ENCODE results near the gene TTC21B.
"Not testable (repeated sequence)": the region's sequence is repeated elsewhere in the genome, so short reads cannot be mapped to it uniquely, and the experiment has no call there.

The TTC21B gene

DNA sequence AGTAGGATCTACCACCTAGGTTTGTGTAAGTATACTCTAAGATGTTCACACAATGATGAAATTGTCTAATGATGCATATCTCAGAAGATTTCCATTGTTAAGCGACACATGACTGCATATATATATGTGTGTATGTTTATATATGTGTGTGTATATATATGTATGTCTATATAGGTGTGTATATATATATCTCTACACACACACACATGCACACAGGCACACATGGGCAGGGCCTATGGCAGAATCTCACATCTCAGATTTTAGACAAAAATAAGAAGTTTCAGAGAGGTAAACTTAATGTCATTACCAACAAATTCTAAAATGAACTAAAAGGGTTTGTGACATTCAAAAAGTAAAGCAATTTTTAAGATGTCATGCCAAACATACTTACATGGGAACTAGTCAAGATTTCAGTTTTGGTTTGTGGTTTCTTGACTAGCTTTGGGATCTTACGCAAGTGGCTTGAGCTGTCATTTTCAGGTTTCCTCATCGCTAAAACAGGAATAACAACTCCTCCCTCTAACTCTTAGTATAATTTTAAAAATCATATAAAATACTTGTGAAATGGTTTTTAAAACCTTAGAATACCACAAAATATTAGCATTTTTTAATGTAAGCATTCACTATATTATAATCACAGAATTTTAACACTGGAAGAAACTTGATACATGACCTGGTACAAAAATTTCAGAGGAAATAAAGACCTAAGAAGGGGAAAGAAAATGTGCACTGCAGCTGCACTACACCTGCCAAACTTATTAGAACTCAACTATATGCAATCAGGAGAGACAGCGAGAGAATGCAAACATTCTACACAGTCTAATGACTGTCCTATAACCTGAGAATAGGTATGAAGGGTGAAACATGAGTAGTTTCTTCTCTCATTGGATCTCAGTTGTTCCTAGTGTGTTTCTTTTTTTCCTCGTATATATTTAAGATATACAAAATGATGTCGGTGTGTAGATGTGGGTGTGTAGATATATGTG lies 75.7 kb downstream of the TTC21B start:
- DNase-seq = peak; percentile 91

DNA sequence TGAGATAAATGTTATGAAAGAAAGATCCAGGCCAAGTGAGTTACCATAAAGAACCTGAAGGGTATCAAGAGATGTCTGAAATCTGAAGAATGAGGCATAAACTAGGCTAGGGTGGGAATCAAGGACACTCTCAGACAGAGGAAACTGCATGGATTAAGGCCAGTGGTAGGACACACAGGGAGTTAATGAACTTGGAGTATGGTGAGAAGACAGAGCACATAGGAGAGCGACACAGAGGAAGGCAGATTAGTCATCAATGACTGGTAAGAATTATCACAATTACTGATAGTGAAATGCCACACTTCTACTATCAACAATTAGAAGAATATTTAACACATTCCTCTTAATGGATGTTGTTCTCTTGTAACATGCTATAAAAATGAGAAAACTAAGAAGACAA lies 76.9 kb downstream of the TTC21B start:
- peak; percentile 15 for DNase-seq

DNA sequence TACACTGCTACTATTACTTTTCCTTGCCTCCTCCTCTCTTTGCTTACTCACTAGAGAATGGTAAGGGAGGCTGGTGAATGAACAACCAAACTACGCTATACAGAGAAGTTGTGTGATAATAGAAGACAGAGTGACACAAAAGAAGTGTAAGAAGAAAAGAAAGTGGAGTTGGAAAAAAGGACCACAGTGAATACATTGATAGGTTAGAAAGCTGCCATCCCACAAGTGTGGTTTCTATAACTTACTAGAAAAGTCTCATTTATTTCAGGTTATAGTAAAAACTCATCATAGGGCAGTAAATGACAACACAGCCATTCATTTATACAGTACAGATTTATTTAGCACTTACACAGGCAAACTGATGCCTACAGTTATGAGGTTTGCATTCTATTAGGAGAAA lies 77.3 kb downstream of the TTC21B start:
- no peak for DNase-seq

DNA sequence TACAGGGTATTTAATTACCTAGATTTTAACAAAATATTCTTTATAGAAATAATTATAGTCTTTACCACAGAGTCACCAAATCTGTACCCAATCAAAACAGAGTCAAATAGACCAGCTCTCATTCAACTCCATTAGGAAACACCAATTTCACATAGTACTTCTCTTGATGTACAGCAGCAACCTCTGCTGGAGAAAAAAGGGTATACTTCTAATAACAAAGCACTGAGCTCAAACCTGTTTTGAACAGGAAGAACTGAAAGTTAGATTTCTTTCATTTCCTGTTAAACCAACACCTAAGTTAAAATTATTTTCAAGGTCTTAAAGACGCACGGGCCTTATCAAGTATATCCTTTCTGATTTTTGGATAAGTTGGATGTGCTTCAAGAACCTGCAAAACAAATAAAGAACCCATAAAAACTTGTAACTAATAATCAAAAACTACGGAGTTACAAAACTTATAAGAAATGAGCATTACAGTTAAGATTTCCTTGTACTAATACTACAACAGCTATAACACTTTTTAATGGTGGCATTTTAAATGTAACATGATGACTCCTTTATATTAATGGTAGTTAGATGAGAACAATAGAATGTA lies 79.0 kb downstream of the TTC21B start:
- peak; percentile 62 for DNase-seq

DNA sequence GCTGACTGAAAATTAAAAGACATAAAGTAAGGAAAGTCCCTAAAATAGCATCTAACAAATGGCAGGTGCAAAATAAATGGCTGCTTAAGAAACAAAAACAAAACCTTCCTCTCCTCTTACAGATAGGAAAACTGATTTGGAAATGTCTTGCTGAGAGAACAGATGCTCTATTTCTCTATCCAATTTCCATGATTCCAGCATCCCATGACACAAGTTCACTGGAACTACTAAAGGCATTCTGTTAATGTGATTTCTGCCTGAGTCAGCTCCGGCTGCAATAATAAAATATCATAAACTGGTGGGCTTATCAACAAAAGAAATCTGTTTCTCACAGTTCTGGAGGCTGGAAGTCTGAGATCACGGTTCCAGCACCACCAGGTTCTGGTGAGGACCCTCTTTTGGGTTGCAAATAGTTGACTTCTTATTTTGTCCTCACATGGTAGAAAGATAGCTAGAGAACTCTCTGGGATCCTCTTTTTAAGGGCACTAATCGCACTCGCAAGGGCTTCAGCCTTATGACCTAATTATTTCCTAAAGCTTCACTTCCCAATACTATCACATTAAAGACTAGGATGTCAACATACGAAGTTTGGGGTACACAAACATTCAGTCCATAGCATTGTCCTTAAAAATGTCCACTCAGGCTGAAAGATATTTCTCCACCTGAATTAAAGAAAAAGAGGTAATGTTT lies 81.3 kb downstream of the TTC21B start:
- DNase-seq = no peak

DNA sequence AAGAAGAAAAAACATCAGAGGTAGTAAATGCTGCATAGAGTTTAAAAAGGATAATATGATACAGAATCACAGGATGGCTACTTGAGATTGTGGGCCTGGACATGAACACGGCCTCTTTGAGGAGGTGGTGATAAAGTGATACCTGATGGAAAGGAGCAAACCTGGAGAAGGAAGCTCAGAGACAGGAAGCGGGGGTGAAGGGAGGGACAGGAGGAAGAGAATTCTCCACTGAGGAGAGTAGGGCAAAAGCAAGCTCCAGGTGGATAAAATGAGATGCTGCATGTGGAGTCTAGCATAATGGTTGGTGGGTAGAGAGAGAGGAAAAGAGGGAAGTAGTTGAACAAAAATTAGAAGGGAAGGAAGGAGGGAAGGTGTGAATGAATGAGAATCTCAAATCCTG lies 82.6 kb downstream of the TTC21B start:
- DNase-seq = no peak

DNA sequence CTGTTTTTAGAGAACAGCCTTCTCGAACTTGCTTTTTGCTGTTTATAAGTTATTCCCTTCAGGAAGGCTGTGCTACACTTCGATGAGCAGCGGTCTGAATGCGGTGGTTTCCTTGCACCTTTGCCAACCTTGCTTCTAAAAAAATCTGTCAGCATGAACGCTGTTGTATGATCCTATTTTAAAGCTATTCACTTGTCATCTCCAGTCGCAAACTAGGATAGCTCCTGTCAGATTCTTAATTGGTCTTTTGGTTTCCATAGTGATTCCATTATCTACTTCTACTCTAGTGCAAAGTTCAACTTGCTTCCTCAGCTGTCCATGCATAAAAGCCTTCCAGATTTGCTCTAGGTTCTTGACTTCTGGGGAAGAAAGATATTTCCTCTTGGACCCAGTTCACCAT lies 83.2 kb downstream of the TTC21B start:
- no peak for DNase-seq

DNA sequence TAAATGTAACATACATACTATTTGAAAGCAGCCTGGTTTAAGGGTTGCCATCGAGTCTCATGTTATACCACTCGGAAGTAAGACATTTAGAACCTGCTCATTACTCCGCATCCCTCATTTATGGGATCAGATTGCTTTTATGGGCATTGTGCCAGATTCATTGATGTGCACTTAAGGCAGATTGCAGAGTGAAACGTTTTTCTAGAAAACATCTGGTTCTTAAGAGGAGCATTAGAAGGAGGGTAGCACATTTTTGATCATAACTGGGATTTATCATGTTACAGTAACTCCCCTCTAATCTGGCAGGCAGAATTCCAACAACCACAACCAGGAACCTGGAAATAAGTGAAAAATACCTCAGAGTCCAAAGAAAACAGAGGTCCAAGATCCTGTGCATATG lies 85.4 kb downstream of the TTC21B start:
- DNase-seq = no peak

DNA sequence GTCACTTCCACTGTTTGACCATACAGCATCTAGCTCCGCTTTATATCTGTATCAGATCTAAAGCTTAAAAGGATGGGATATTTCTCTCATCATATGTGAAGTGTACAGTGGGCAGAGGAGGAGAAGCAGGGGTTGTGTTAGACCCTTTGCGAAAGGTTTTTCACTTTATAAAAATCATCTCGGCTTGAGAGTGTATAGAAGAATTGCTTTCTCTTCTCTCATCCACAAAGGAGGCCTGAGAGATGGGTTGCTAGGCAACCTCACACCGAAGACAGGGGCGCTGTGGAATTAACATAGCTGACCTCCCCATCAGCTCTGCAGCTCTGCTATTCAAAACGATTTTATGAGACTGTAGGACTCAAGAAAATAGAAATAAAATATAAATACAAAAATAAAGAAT lies 89.3 kb downstream of the TTC21B start:
- no peak for DNase-seq

DNA sequence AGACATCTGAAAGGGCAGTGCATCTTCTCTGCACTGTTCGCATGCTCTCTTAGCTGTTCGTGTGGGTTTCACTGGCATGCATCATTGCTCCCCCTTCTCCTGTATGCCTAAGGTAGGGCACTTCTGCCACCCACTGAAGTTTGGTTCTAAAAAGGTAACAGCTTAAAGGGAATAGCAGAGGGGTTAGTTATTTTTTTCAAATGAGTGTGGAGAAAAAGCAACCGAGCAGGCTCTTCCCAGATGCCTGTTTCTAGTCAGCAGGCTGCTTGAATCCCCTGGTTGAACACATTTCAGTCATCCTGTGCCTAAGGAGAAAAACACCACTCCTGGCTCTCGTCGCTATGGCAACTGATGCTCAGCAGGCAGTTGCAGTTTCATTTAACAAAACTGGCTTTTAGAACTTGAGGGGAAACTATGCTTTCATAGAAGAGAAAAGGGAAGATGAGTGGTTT lies 89.7 kb downstream of the TTC21B start:
- no peak for DNase-seq

DNA sequence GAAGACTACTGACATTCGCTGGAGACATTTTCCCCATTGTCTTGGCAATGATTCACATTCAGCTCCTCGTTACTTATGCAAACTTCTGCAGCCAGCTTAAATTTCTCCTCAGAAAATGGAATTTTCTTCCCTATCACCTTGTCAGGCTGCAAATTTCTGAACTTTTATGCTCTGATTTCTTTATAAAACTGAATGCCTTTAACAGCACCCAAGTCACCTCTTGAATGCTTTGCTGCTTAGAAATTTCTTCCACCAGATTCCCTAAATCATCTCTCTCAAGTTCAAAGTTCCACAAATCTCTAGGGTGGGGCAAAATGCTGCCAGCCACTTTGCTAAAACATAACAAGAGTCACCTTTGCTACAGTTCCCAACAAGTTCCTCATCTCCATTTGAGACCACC lies 92.5 kb downstream of the TTC21B start:
- not testable (repeated sequence) for DNase-seq

DNA sequence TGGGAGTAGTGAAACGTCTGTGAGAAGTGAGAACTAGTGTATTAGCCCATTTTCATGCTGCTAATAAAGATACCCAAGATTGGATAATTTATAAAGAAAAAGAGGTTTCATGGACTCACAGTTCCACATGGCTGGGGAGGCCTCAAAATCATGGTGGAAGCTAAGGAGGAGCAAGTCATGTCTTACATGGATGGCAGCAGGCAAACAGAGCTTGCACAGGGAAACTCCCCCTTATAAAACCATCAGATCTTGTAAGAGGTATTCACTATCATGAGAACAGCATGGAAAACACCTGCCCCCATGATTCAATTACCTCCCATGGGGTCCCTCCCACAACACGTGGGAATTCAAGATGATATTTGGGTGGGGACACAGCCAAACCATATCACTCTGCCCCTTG lies 93.9 kb downstream of the TTC21B start:
- not testable (repeated sequence) for DNase-seq

DNA sequence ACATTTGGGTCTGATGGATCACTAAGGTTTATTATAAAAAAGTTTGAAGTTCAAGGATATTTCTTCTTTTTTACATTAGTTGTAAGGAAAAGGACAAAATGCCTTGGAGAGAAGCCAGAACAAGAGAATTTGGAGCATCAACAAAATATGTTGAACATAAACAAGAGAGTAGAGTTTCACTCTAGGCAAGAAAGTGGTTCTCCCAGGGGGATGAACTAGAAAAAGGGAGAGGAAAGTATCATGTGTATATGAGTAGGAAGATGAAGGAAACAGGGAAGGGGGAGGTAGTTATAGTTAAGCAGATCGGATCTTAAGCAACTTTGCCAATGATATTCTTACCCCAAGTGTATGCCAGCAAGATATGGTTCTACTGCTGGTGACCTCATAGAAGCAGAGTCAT lies 95.7 kb downstream of the TTC21B start:
- DNase-seq = no peak

DNA sequence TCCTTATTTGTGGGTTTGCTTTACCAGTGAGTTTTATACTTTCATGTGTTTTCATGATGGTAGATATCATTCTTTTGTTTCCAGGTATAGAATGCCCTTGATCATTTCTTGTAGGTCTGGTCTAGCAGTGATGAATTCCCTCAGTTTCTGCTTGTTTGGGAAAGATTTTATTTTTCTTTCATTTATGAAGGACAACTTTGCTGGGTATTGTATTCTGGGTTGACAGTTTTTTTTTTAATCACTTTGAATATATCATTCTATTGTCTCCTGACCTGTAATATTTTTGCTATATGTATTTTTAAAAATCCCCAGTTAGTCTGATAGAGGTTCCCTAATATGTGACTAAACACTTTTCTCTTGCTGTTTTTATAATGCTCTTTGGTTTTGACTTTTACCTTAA lies 101.2 kb downstream of the TTC21B start:
- DNase-seq = no peak

DNA sequence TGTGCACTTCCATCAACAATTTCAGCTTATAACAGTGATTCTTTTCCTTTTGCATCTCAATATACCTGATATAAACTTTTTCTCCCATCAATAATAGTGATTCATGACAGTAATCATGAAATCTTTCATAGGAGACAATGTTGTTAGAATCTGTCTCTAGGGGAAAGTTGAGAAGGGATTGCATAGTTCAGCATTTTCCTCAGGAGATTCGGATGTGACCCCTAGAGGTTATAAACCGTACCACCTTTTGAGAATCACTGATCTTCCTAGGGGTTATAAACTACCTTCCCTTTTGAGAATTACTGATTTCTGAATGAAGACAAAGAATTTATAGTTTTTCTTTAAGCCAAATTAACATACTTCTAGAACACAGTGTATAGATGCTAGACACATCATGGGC lies 106.6 kb downstream of the TTC21B start:
- no peak for DNase-seq

DNA sequence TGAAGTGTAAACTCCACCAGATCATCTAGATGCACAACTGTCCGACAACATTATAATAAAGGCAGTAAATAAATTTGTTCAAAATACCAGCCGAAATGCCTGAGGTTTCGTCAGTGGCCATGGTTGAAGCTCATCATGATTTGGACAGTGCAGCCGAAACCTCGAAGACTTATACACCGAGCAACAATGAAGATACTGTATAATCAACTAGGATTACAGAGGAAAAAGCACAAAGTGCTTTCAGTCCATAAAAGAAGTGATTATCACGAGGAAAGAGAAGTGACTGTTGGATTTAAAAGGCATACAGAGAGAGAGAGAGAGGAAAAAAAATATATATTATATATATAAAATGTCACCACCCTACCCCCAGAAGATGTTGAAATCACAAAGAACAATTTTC lies 107.5 kb downstream of the TTC21B start:
- DNase-seq = no peak

DNA sequence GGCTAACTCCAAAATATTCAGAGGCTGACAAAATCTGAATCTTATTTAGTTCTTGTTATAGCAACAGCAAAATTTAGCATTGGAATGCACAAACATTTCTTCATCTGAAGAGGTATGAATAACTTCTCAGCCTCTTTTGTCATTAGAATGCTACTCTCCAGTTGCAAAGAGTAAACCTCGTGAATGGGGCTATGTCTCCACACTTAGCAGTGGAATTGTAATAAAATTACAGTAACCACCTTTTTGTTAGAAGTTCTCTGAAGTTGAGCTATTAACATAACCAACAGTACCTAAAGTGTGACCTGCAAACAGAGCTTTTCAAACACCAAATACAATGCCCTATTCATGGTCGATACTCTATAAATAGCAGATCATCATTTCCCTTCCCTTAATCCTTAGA lies 109.4 kb downstream of the TTC21B start:
- DNase-seq = no peak

DNA sequence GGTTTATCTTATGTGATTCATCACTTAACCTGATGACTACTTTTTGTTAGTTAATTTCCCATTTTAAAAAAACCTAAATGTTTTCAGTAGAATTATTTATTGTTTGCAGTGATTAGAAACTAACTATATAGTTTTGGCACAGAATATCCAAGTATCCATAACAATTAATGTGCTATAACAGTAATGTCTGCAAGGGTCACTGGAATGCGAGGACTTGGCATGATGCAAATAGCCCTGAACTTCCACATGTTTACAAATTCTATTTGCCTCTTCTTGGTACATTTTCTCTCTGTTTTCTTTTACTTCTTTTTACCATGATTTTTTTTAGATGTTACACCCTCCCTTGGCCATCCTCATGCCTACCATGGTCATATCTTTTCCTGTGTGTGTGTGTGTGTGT lies 110.2 kb downstream of the TTC21B start:
- no peak for DNase-seq

DNA sequence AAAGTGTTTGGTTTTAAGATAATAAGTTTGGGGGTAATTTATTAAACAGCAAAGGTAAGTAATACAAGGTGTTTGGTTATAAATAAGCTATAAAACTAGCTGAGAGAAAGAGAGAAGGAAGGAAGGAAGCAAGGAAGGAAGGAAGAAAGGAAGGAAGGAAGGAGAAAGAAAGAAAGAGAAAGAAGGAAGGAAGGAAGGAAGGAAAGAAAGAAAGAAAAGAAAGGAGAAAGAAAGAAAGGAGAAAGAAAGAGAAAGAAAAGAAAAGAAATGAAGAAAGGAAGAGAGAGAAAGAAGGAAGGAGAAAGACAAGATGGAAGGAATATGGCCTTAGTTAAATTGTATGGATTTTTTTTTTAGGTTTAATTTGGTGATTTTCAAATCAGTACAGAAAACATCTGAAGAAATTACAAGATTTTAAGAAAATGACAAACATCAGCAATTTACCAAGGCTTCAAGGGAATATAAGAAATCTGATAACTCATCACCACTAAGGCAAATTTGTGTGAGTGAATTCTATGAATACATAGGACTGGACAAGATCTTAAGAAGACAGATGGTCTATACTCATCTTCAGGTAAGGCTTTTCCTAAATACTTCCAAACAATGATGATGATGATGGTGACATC lies 113.1 kb downstream of the TTC21B start:
- no peak for DNase-seq

DNA sequence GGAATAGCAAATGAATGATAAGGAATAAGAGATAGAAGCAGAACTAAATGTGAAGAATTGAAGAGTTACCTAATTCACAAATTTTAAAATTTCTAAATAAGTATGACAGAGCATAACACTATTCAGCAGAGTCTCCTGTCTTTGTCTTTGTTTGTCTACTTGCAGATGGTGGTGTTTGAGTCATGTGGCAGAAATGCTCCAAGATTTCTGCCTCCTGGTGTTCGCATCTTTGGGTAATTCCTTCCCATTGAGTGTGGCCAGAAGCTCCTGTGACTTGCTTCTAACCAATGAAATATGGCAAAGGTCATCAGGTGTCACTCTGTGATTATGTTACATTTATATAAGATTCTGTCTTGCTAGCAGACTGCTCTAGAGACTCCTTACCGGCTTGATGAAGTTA lies 114.0 kb downstream of the TTC21B start:
- no peak for DNase-seq

DNA sequence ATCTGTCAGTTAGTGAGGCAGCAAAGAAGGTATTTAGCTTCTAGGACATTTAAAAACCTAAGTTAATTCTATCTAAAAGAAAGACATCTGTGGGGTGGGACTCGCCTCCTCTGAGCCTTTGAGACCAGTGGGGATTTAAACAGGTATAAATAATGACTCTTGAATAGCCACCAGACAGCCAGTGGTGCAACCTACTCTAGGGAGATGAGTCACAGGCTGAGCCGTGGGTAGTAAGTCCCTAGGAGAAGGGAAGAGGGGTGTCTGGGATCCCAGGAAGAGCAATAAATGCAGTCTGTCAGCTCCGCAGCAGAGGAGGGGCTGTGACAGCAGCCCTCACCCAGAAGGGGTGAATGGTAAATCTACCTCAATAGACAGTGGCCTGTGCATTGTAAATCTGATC lies 116.5 kb downstream of the TTC21B start:
- DNase-seq = no peak

DNA sequence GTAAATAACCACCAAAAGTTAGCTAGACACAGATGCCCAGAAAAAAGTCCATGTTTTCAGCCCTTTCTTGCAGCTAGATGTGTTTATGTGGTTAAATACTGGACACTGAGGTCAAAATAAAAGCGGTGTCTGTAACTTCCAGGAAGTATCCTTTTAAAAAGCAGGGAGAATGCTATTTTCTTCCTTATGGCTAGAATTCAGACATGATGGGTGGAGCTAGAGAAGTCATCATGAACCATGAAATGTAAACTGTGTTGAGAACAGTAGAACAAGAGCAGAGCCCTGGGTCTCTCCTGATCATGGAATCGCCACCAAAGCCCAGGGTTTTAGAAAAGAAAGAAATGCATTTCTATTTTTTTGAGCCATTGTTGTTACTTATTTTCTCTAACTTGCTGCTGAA lies 118.2 kb downstream of the TTC21B start:
- DNase-seq = no peak

DNA sequence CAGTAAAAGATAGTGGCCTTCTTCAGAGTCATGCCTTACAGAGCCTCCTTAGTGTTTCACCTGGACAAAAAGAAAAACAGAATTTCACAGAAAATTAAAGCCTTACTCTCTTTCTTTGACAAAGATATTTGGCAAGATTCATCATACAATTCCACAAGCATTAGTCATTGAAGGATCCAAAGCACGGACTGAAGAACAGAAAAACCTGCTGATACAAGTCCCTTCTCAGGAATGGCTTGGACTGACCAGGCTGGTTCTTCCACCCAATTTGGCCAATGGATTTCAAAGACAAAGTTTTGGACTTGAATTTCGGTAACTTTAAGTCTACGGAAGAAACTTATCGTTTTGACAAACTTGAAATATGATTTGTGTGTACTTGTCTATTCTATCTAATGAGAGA lies 120.4 kb downstream of the TTC21B start:
- DNase-seq = no peak

DNA sequence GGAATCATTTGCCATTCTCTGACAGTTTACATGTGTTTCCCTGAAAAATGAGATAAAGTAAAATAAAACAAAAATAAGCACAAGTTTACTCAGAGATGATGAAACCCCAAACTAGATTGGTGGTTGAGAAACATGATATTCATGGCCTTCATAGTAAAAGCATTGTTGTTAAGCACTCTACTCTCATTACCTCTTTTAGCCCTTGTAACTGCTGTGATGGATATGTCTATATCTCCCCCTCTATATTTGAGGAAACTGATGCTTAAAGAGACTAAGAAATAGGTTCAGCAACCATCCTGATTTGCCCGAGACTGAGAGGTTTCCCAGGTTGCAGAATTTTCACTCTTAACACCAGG lies 125.7 kb downstream of the TTC21B start:
- DNase-seq = no peak
